Adrenal gland (tissue), 12 donors: ENCODE results near the gene LMTK2. TPM values are rescaled to one million over a fixed set of nuclear protein-coding genes. Genes with fewer than 3 reads are reported as not detected.
A peak's percentile ranks its signal among the peaks of the same experiment; 100 is the strongest.

Experiments
- DNase-seq, 7 donors: peaks; one replicate each; pipeline ENCODE4 v3.0.0-alpha.2; 2019 to 2020
- H3K27ac ChIP-seq, 5 donors: fragments of 200-600 bp; sonication (generic) in 4 of 5; 1 replicate in 3 of 5; 2 replicates in 2 of 5; pipeline versions ENCODE4 v1.5.1 to v1.8.0; 2016 to 2020; ENCODE audit warnings: mild to moderate bottlenecking in 1 of 5
- H3K27me3 ChIP-seq: fragments of 200-600 bp; 2 replicates; pipeline ENCODE4 v1.8.0; 2021
- H3K36me3 ChIP-seq, 2 donors: fragments of 200-600 bp; replicated peaks in 1 of 2; 1 replicate in 1 of 2; 2 replicates in 1 of 2; pipeline versions ENCODE4 v1.5.1 to v1.8.0; 2018 to 2022
- H3K4me1 ChIP-seq, 2 donors: fragments of 200-600 bp; replicated peaks in 1 of 2; 1 replicate in 1 of 2; 2 replicates in 1 of 2; pipeline versions ENCODE4 v1.5.1 to v1.8.0; 2018 to 2021
- H3K4me3 ChIP-seq, 4 donors: fragments of 200-600 bp; sonication (generic) in 3 of 4; one replicate each; pipeline ENCODE4 v1.5.1; 2016 to 2018
- H3K9me3 ChIP-seq, 3 donors: fragments of 200-600 bp; sonication (generic) in 1 of 3; replicated peaks in 1 of 3; 1 replicate in 2 of 3; 2 replicates in 1 of 3; pipeline versions ENCODE4 v1.5.1 to v1.8.0; 2016 to 2021
- CTCF ChIP-seq, 6 experiments: fragments of 450-650 bp in 4 of 6; fragments of 200-600 bp in 2 of 6; sonication (generic) in 1 of 6; IDR thresholded peaks; 1 replicate in 5 of 6; 2 replicates in 1 of 6; pipeline versions ENCODE4 v1.5.1 to v1.8.0; 2016 to 2021; ENCODE audit warnings: antibody characterized with exemption in 6 of 6, mild to moderate bottlenecking in 2 of 6, moderate library complexity in 1 of 6
- POLR2A ChIP-seq, 2 donors: fragments of 450-650 bp; IDR thresholded peaks; one replicate each; pipeline ENCODE4 v1.6.1; 2017; ENCODE audit warnings: antibody characterized with exemption in 2 of 2, mild to moderate bottlenecking in 2 of 2, moderate library complexity in 1 of 2
- WGBS, 4 donors: extraction: QIAGEN DNeasy Blood & Tissue Kit in 2 of 4; methylation state at CpG; one replicate each; pipeline versions ENCODE4 v1.1.5 to v1.1.7; 2013 to 2017; 5-methylcytosine and 5-hydroxymethylcytosine counted together
- intact Hi-C, 2 donors: fragments of 100-400 bp; cut with DNase I; formaldehyde crosslinking; loops; one replicate each; pipeline versions ENCODE4 v1.14.1 to v1.15.0; 2022 to 2023
- polyA plus RNA-seq, 3 donors: library from polyadenylated mRNA; stranded (reverse); fragments of 200-250 nt in 2 of 3; fragments of 350-450 nt in 1 of 3; fragmentation: Illumina TruSeq in 1 of 3; extraction: RNeasy Lipid Tissue Mini Kit (QIAGEN cat#74804) in 1 of 3; gene quantifications; one replicate each; pipeline ENCODE4 v1.2.3, GENCODE V29; 2013 to 2014
- total RNA-seq, 9 donors: library from RNA; depleted of rRNA in 4 of 9; stranded (reverse); fragments of >200 nt in 4 of 9; fragments of 120-200 nt in 1 of 9; fragmentation: NEBNext Ultra II Directional in 1 of 9; extraction: Animal tissue kit (Norgen Biotek cat#: 25700) in 1 of 9; gene quantifications; one replicate each; pipeline versions ENCODE4 v1.1.0 to v1.2.4, GENCODE V29; 2013 to 2023
- donor health status: healthy with polysubstance abuse.
- donor health status: Bipolar disorder and iron deficiency.
- donor health status: DM: yes; HTN: yes; CAD: no.
- donor health status: DM: no; HTN: no; CAD: no.
- donor health status: DM: no; HTN: no; CAD: no.
- donor health status: DM: yes; HTN: yes; CAD: no.

The LMTK2 gene
- total and polyA plus RNA-seq, 12 donors: 3.4 to 36.2 (median 22.4) TPM

- peak in 1 of 7 donors; percentile 5 for DNase-seq
- TF ChIP-seq POLR2A (IDR thresholded peaks at IDR 0.05): no peak
- no peak for TF ChIP-seq CTCF (IDR thresholded peaks at IDR 0.05)
- intact Hi-C loops: no loop called here
- Histone ChIP-seq H3K27ac (no peak overlapping the region), H3K9me3 (no peaks in the 10 kb centered on the region), H3K4me3 (no peak overlapping the region), H3K4me1 (peaks cover 0 to 3% of the 10 kb centered on the region in 2 donors), H3K36me3 (peaks cover 0 to 10% of the 10 kb centered on the region in 2 donors), H3K27me3 (no peaks in the 10 kb centered on the region)
- WGBS, 4 donors: 73 to 100% (median 93%) methylated on average over 1 to 21 of the region's 21 CpGs
Observed at GRCh38 chr7:98223898-98224700, 117.4 kb downstream of the LMTK2 start.

GRCh38 chr7:98224701-98225181, 118.1 kb downstream of the LMTK2 start:
- TF ChIP-seq POLR2A (IDR thresholded peaks at IDR 0.05) (no peak), CTCF (IDR thresholded peaks at IDR 0.05) (no peak)

GRCh38 chr7:98225913-98226614, 119.4 kb downstream of the LMTK2 start:
- no peak for DNase-seq
- intact Hi-C loops: no loop called here
- H3K4me1 ChIP-seq: peaks cover 0 to 3% of the 10 kb centered on the region in 2 donors
- H3K36me3 ChIP-seq: peaks cover 0 to 10% of the 10 kb centered on the region in 2 donors
- no peak overlapping the region for H3K27ac ChIP-seq
- no peaks in the 10 kb centered on the region for H3K27me3 ChIP-seq
- H3K4me3 ChIP-seq: no peak overlapping the region
- H3K9me3 ChIP-seq: no peaks in the 10 kb centered on the region
- TF ChIP-seq POLR2A (IDR thresholded peaks at IDR 0.05) (no peak), CTCF (IDR thresholded peaks at IDR 0.05) (no peak)
- 89 to 96% (median 94%) methylated on average over 12 to 16 of the region's 16 CpGs for WGBS, 4 donors

More at GRCh38 chr7:98224701-98225181, 118.1 kb downstream of the LMTK2 start:
- DNase-seq: no peak
- no peak overlapping the region for H3K27ac ChIP-seq
- 93 to 96% (median 95%) methylated on average over 9 to 21 of the region's 21 CpGs for WGBS, 4 donors
- no peaks in the 10 kb centered on the region for H3K9me3 ChIP-seq
- H3K27me3 ChIP-seq: no peaks in the 10 kb centered on the region
- peaks cover 0 to 10% of the 10 kb centered on the region in 2 donors for H3K36me3 ChIP-seq
- H3K4me1 ChIP-seq: peaks cover 0 to 3% of the 10 kb centered on the region in 2 donors
- H3K4me3 ChIP-seq: no peak overlapping the region
- intact Hi-C loops: no loop called here

GRCh38 chr7:98227939-98228338, 121.3 kb downstream of the LMTK2 start:
- TF ChIP-seq CTCF (IDR thresholded peaks at IDR 0.05) (no peak), POLR2A (IDR thresholded peaks at IDR 0.05) (no peak)
- H3K36me3 ChIP-seq: no peaks in the 10 kb centered on the region
- peaks cover 0 to 3% of the 10 kb centered on the region in 2 donors for H3K4me1 ChIP-seq
- H3K27me3 ChIP-seq: no peaks in the 10 kb centered on the region
- DNase-seq: no peak
- 91 to 96% (median 94%) methylated on average over 5 to 18 of the region's 18 CpGs for WGBS, 4 donors
- H3K27ac ChIP-seq: no peak overlapping the region
- no peaks in the 10 kb centered on the region for H3K9me3 ChIP-seq
- no peak overlapping the region for H3K4me3 ChIP-seq
- intact Hi-C loops: no loop called here
